Measurements from ENCODE around the gene SRP14.

The SRP14 gene

DNA sequence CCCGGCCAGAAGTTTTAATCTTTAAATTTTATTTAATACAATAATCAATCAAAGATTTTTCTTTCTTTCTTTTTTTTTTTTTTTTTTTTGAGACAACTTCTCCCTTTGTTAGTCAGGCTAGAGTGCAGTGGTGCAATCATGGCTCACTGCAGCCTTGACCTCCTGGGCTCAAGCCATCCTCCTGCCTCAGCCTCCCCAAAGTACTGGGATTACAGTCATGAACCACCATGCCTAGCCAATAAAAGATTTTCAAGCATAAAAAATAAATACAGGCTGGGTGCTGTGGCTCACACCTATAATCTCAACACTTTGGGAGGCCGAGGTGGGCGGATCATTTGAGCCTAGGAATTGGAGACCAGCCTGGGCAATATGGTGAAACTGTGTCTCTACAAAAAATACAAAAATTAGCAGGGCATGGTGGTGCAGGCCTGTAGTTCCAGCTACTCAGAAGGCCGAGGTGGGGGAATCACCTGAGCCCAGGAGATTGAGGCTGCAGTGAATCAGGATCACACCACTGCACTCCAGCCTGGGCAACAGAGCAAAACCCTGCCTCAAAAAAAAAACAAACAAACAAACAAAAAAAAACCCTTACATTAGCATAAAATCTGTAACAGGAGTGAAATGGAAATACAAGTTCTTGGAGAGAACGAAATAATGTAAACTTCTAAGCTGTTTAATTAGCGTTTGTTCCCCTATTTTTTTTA is 29.1 kb upstream of the SRP14 start:
- DNase-seq = no peak

DNA sequence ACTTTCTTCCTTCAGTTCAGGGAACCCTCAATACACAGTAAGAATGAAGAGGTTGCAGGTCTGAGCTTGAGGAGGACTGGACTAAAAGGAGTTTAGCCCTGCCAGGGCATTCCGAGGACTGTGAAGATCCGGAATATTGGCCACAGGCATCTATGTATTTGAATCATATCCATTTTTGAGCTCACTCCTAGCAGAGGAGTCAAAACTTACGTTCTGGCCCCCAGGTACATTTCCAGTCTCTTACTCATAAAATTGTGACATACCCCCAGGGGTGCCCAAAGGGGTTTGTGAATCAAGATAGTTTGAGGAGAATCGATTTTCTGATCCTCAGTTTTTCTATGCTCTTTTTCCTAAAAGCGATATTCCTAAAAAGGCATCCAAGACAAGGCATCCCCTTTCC is 27.6 kb upstream of the SRP14 start:
- no peak for DNase-seq

GRCh38 chr15:40065166-40065565 is 26.2 kb upstream of the SRP14 start:
- no peak for DNase-seq

DNA sequence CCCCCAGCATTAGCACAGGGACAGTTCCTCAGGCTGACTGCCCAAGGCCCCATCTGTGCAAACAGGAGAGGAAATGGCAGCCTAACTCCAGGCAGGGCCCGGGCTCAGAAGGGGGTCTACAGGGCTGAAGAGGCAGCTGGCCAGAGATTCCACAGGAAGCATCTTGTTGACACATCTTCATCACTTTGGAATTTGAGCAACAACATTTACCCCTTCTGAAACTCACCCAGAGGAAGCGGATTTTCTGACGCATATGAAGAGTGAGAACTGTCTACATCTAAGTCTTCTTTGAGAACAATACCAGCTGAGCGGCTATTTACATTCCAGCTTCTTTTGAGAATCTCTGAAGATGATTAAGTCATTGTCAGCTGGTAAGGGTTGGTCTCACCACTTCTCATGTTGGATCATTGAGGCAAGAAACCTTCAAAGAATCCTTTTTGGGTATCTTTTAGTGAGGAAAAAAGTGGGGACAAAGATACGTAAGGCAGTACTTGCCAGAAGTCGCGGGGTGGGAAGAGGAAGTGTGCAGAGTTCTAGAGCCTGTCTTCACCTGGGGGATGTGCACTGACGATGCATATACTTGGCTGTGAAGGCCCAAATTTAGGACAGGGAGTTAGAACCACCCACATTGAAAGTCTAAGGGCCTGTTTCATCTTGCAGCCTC is 25.4 kb upstream of the SRP14 start:
- peak; percentile 28 to 93 (median 55) for DNase-seq

DNA sequence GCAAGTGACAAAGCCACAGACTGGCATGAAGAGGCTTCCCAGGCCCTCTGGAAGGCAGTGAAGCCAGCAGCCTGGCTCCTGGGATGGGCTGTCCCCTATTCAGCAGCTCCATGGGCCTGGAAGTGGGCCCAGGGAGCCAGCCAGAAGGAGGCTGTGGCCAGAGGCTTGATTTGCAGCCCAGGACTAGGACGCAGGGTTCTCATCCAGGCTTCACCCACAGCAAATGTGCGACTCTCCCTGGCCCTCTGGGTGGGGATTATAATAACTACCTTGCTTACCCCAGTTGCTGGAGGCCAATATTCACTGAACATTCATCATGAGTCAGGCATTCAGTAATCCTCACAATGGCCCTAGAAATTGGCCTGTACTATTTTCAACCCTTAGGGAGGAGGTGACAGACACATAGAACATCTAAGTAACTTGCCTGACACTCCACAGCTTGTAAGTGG is 24.6 kb upstream of the SRP14 start:
- DNase-seq = peak in 1 of 3 donors; percentile 52

DNA sequence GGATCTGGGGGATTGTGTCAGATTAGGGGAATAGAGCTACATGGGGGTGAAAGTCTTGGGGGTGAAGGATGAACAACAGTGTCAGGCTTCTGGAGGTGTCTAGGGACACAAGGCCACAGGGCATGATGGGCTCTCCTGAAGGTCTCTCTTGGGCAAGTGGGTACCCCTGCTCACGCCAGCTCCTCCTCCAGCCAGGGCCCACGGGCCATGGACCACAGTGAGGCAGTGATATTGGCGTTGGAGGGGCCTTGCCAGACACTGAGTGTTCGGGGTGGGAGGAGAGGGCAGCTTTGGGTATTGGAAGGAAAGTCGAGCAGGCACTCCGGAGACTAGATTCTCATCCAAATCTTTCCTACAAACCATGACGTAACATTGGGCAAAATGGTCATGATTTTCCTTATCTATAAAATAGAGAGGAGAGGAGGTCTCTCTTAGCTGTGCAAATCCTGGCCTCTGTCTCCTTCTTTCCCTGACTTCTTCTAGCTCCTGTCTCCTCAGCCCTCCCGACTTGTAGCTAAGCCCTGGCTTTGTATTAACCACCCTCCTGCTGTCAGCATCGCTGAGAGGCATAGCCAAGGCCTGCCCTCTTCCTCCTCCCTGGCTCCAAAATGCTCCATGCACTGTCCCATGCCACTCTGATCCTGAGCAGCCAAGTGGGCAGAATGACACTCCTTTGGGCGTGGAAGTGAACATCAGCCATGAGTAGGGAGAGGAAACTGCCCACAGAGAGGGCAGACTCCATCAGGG is 24.0 kb upstream of the SRP14 start:
- no peak for DNase-seq

- no peak for DNase-seq
Measured at GRCh38 chr15:40061212-40061901, 22.4 kb upstream of the SRP14 start.

- DNase-seq = no peak
Measured at GRCh38 chr15:40060236-40060961, 21.4 kb upstream of the SRP14 start.

DNA sequence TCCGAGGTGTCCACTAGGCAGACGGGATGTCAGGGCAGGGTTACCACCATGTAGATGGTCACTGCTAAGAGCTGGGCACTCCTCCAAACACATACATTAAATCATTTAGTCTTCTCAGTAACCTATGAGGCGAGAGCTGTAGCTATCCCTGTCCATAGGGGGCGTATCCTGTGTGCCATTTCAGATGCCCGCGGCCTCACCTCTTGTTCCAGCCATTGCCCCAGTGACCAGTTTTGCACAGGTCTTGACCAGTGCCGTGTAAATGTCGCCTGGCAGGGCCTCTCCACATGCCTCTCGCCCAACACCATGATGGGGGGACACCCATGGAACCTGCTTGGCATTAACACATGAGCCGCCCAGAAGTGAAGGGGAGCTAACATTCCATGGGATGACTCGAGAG is 20.8 kb upstream of the SRP14 start:
- DNase-seq = no peak

GRCh38 chr15:40058476-40059140 is 19.6 kb upstream of the SRP14 start:
- DNase-seq = peak; percentile 73 to 86 (median 80)

GRCh38 chr15:40055576-40056293 is 16.8 kb upstream of the SRP14 start:
- DNase-seq = no peak

- peak; percentile 60 to 78 (median 75) for DNase-seq
Measured at GRCh38 chr15:40054855-40055575, 16.0 kb upstream of the SRP14 start.

DNA sequence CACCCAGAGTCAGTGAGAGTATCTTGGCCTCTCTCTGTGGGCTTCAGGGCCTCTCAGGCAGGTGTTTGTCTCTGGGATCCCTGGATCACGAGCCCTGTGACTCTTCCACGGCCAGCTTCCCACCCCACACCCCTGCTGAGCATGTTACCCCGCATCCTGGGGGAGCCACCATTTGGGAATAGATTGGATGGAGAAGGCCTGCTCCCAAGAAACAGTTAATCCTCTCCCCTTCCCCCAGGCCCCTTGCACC is 15.5 kb upstream of the SRP14 start:
- no peak for DNase-seq

GRCh38 chr15:40053831-40054604 is 15.0 kb upstream of the SRP14 start:
- peak; percentile 44 to 69 (median 61) for DNase-seq

DNA sequence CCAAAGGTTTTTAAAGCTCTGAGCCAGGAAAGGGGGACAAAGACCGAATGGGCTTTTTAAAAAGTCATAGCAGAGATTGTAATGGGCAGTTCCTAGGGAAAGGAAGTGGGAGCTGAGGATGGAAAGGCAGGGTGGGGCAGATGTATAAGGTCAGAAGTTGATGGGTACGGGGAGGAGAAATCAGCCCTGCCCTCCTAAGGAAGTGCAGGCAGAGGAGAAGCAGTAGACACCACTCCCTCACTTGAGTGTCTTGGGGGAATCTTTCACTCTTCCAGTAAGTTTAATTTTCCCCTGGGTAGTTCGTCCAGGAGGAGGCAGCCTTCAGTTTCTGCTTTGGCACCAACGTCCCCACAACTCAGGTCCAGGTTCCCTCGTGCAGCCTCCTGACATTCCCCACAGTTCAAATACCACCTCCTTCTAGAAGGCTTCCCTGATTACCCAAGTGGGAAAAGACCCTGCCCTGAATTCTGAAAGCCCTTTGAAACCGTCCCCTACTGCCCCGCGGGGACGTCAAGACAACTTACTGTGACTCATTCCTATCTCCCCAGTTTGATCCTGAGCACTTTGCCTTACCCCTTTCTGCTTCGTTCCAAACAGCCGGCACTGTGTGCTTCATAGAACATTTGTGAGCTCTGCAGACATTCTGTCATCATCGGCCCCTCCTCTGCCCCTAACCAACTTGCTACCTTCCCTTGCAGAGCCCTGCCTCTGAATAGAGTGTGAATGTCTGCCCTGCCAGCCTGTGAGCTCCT is 14.3 kb upstream of the SRP14 start:
- DNase-seq = peak in 1 of 3 donors; percentile 17

- peak; percentile 71 to 81 (median 75) for DNase-seq
Measured at GRCh38 chr15:40052604-40053003, 13.6 kb upstream of the SRP14 start.

- DNase-seq = peak; percentile 41 to 46 (median 44)
Measured at GRCh38 chr15:40051616-40052415, 12.8 kb upstream of the SRP14 start.

- no peak for DNase-seq
Measured at GRCh38 chr15:40050788-40051470, 11.9 kb upstream of the SRP14 start.

All from suppressor macrophage treated with lipopolysaccharide for 1 hour (primary cell).